Measurements from ENCODE around the gene PIEZO2. TPM values are rescaled to one million over a fixed set of nuclear protein-coding genes. Genes with fewer than 3 reads are reported as not detected.
"Not testable (repeated sequence)": the region's sequence is repeated elsewhere in the genome, so short reads cannot be mapped to it uniquely, and the experiment has no call there.

PIEZO2 gene
- total RNA-seq, 2 donors from 2014 or later: not detected

DNA sequence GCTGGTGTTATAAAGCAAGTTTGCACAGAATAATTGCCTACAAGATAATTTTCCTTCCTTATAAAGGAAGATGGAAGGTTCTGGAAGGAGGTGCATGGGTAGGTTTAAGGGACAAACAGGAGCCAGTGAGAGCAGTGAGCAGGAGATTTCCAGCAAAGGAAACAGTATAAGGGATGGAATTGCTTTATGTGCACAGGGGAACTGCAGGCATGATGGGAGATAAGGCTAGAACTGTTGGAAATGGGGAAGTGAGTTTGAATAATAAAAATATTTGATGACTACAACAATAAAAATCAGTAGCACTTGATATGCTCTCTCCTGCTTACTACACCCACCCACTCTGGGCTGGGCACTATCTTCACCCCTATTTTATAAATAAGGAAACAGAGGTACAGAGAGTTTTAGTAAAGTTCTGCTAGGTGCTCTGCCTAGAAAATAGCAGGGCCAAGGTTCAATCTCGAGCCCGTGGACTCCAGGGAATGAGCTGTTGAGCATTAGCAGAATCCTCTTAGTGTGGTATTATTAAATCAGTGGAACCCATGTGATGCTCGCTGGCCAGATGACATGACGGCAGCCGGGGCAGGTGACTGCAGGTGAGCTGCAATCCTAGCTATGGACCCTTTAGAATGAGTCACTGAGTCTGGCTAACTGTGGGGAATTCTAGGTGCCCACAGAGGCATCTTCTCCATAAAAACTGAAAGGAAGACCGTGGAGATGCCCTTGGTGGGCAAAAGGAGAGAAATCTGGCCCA, 302.5 kb downstream of the PIEZO2 start:
- Mint-ChIP-seq H3K27ac (no peak overlapping the region), H3K4me1 (ENCODE audit: low read depth) (no peaks in the 10 kb centered on the region), H3K36me3 (ENCODE audit: insufficient read depth in 2 of 2) (no peaks in the 10 kb centered on the region), H3K9me3 (no peaks in the 10 kb centered on the region), H3K4me3 (no peak overlapping the region), H3K27me3 (ENCODE audit: low read depth) (no peaks in the 10 kb centered on the region)
- ATAC-seq (replicated peaks in 1 of 2) (no peak), DNase-seq (no peak)

DNA sequence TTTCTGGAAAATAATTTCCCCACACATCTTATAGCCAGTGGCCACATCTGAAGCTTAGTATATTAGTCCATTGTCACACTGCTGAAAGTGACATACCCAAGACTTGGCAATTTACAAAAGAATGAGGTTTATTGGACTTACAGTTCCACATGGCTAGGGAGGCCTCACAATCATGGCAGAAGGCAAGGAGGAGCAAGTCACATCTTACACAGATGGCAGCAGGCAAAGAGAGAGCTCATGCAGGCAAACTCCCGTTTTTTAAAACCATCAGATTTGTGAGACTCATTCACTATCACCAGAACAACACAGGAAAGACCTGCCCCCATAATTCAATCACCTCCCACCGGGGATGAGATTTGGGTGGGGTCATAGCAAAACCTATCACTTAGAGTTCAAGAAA, 303.3 kb downstream of the PIEZO2 start:
- H3K4me1 Mint-ChIP-seq (ENCODE audit: low read depth); H3K27ac Mint-ChIP-seq; H3K27me3 Mint-ChIP-seq (ENCODE audit: low read depth); H3K36me3 Mint-ChIP-seq (ENCODE audit: insufficient read depth in 2 of 2); DNase-seq; ATAC-seq (replicated peaks in 1 of 2); H3K4me3 Mint-ChIP-seq; H3K9me3 Mint-ChIP-seq: not testable (repeated sequence)

DNA sequence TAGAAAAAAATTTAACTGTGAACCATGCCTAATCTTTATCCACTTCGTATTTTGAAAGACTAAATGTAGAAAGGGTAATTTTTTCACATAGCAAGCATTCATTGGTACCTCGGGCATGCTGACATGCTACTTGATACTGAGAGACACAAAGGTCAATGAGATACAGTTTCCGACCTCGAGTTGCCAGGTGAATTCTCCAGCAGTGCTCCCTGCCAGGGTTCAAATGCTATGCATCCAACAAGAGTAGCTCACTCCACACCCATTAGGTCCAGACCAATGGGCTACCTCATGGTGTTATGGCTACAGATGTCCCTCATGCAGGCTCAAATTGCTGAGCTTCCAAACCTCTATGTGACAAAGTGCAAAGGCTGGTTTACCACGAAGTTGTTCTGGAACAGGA, 305.8 kb downstream of the PIEZO2 start:
- Mint-ChIP-seq H3K36me3 (ENCODE audit: insufficient read depth in 2 of 2) (no peaks in the 10 kb centered on the region), H3K27ac (no peak overlapping the region), H3K9me3 (no peaks in the 10 kb centered on the region), H3K4me3 (no peak overlapping the region), H3K4me1 (ENCODE audit: low read depth) (no peaks in the 10 kb centered on the region), H3K27me3 (ENCODE audit: low read depth) (no peaks in the 10 kb centered on the region)
- DNase-seq (no peak), ATAC-seq (replicated peaks in 1 of 2) (no peak)

GRCh38 chr18:10842861-10843260, 306.5 kb downstream of the PIEZO2 start:
- H3K9me3 Mint-ChIP-seq: no peaks in the 10 kb centered on the region
- H3K27me3 Mint-ChIP-seq (ENCODE audit: low read depth): no peaks in the 10 kb centered on the region
- no peaks in the 10 kb centered on the region for H3K4me1 Mint-ChIP-seq (ENCODE audit: low read depth)
- no peak overlapping the region for H3K27ac Mint-ChIP-seq
- DNase-seq (no peak), ATAC-seq (replicated peaks in 1 of 2) (no peak)
- H3K4me3 Mint-ChIP-seq: no peak overlapping the region
- no peaks in the 10 kb centered on the region for H3K36me3 Mint-ChIP-seq (ENCODE audit: insufficient read depth in 2 of 2)

GRCh38 chr18:10842371-10842770, 307.0 kb downstream of the PIEZO2 start:
- DNase-seq (no peak), ATAC-seq (replicated peaks in 1 of 2) (no peak)
- H3K9me3 Mint-ChIP-seq: no peaks in the 10 kb centered on the region
- H3K27ac Mint-ChIP-seq: no peak overlapping the region
- H3K27me3 Mint-ChIP-seq (ENCODE audit: low read depth): no peaks in the 10 kb centered on the region
- H3K36me3 Mint-ChIP-seq (ENCODE audit: insufficient read depth in 2 of 2): no peaks in the 10 kb centered on the region
- H3K4me1 Mint-ChIP-seq (ENCODE audit: low read depth): no peaks in the 10 kb centered on the region
- no peak overlapping the region for H3K4me3 Mint-ChIP-seq

DNA sequence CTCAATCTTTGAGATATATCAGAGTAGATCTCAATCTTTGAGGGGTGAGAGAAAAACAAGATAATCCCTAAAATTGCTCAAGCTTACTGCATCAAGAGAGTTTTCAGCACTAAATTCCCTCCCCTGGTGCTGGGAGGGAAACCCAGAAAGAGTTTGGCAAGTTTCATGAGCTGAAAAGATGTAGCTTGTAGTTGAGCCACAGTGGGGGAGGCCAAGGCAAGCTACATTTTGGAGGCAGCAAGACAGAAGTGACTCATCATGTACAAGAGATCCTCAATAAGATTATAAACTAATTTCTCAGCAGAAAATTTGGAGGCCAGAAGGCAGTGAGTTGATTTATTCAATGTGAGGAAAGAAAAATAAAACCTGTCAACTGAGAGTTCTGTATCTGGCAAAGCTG, 308.2 kb downstream of the PIEZO2 start:
- no peak for ATAC-seq (replicated peaks in 1 of 2)
- H3K4me1 Mint-ChIP-seq (ENCODE audit: low read depth): no peaks in the 10 kb centered on the region

DNA sequence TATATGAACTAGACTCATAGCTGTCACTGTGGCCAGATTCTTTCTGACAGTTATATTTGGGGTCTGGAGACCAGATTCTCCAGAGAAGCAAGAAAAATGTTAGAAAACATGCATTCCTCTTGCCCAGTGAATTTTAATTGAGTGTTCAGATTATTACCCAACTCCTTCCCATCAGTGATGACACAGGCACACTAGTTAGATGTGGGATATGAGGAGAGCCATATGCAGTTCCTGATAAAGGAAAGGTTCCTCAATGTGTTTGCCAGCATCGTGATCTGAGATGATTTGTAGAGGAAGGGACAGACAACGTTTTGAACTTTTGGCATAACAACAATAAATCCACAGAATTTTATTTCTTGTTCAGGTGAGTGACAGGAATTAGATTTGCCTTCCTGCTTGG, 308.6 kb downstream of the PIEZO2 start:
- DNase-seq: no peak
- Mint-ChIP-seq H3K36me3 (ENCODE audit: insufficient read depth in 2 of 2) (no peaks in the 10 kb centered on the region), H3K4me3 (no peak overlapping the region), H3K4me1 (ENCODE audit: low read depth) (no peaks in the 10 kb centered on the region), H3K9me3 (no peaks in the 10 kb centered on the region), H3K27ac (no peak overlapping the region), H3K27me3 (ENCODE audit: low read depth) (no peaks in the 10 kb centered on the region)
- ATAC-seq (replicated peaks in 1 of 2): no peak

More for the DNA sequence above, 308.2 kb downstream of the PIEZO2 start:
- Mint-ChIP-seq H3K4me3 (no peak overlapping the region), H3K9me3 (no peaks in the 10 kb centered on the region), H3K36me3 (ENCODE audit: insufficient read depth in 2 of 2) (no peaks in the 10 kb centered on the region), H3K27ac (no peak overlapping the region), H3K27me3 (ENCODE audit: low read depth) (no peaks in the 10 kb centered on the region)
- no peak for DNase-seq

DNA sequence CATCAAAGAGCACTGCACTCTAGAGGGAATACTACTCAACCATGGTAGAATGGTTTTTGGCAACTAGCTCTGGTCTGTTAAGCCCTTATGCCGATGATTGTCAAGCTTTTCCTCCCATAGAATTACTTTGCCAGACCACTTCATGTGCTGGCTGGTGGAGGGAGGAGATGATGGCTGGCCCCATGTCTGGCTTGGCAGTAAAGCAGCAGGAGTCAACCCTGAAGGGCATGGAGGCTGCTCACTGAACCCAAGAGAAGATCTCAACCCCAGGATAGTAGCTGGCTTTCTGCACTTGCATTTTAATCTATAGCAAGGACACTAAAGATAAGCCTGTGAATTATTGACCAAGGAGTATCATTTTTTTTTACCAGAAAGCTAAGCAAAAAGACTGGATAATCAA, 309.9 kb downstream of the PIEZO2 start:
- no peak overlapping the region for H3K27ac Mint-ChIP-seq
- H3K4me3 Mint-ChIP-seq: no peak overlapping the region
- H3K36me3 Mint-ChIP-seq (ENCODE audit: insufficient read depth in 2 of 2): no peaks in the 10 kb centered on the region
- no peak for ATAC-seq (replicated peaks in 1 of 2)
- DNase-seq: no peak
- H3K27me3 Mint-ChIP-seq (ENCODE audit: low read depth): no peaks in the 10 kb centered on the region
- no peaks in the 10 kb centered on the region for H3K9me3 Mint-ChIP-seq
- H3K4me1 Mint-ChIP-seq (ENCODE audit: low read depth): no peaks in the 10 kb centered on the region

DNA sequence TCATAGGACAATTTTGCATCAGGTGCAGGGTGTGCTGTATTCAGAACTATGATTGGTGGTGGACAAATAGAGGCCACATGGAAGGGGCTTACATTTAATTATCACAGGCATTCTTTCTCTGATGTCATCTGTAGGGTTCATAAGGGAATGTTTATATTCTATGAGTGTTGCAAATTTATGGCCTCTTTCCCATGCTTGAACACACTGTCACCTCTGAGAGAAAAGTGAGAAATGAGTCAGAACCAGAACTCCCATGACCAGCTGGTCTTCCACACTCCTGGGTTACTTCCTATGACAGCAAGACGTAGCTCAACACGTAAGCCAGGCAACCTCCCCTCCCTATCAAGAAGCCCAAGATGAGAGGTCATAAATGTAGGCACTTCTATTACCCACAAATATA, 310.8 kb downstream of the PIEZO2 start:
- Mint-ChIP-seq H3K4me1 (ENCODE audit: low read depth) (no peaks in the 10 kb centered on the region), H3K9me3 (no peaks in the 10 kb centered on the region), H3K36me3 (ENCODE audit: insufficient read depth in 2 of 2) (no peaks in the 10 kb centered on the region), H3K27me3 (ENCODE audit: low read depth) (no peaks in the 10 kb centered on the region), H3K4me3 (no peak overlapping the region), H3K27ac (no peak overlapping the region)
- no peak for ATAC-seq (replicated peaks in 1 of 2)
- no peak for DNase-seq

DNA sequence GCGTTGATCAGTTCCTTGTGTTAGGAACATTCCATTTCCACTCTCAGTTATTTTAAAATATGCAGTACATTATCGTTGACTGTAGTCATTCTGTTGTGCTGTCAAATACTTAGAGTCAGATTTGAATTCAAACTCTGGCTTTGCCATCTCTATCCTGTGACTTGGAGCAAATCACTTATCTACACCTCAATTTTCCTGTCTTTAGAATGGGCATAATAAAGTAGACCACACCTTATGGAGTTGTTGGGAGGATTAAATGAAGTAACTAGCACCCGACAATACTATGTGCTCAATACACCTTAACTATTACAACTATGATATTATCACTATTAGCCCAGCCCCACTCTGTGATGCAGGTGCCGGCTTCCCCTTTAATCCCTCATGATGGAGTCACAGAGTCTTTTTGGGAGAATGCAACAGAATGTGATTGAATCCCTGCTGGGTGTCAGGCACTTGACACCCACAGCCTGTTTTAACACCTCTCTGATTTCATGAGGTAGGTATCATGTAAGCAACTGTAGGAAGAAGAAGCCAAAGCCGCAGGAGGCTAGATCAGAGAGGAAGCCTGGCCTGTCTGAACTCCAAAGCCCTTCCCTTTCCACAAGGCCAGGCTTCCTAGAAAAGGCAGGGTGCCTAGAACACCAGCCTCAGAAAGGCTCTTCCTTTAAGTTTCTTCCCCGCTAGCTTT, 315.1 kb downstream of the PIEZO2 start:
- no peaks in the 10 kb centered on the region for H3K27me3 Mint-ChIP-seq (ENCODE audit: low read depth)
- no peak overlapping the region for H3K4me3 Mint-ChIP-seq
- DNase-seq: no peak

GRCh38 chr18:10833656-10834055, 315.7 kb downstream of the PIEZO2 start:
- ATAC-seq (replicated peaks in 1 of 2) (no peak), DNase-seq (no peak)
- H3K27ac Mint-ChIP-seq: no peak overlapping the region
- H3K36me3 Mint-ChIP-seq (ENCODE audit: insufficient read depth in 2 of 2): no peaks in the 10 kb centered on the region
- no peak overlapping the region for H3K4me3 Mint-ChIP-seq
- H3K9me3 Mint-ChIP-seq: no peaks in the 10 kb centered on the region
- no peaks in the 10 kb centered on the region for H3K4me1 Mint-ChIP-seq (ENCODE audit: low read depth)
- H3K27me3 Mint-ChIP-seq (ENCODE audit: low read depth): no peaks in the 10 kb centered on the region

More for the DNA sequence above, 315.1 kb downstream of the PIEZO2 start:
- H3K36me3 Mint-ChIP-seq (ENCODE audit: insufficient read depth in 2 of 2): no peaks in the 10 kb centered on the region
- ATAC-seq (replicated peaks in 1 of 2): no peak
- H3K4me1 Mint-ChIP-seq (ENCODE audit: low read depth): no peaks in the 10 kb centered on the region
- H3K27ac Mint-ChIP-seq: no peak overlapping the region
- no peaks in the 10 kb centered on the region for H3K9me3 Mint-ChIP-seq

- Mint-ChIP-seq H3K9me3 (no peaks in the 10 kb centered on the region), H3K27ac (no peak overlapping the region), H3K27me3 (ENCODE audit: low read depth) (peaks cover 28% of the 10 kb centered on the region), H3K36me3 (ENCODE audit: insufficient read depth in 2 of 2) (no peaks in the 10 kb centered on the region), H3K4me1 (ENCODE audit: low read depth) (no peaks in the 10 kb centered on the region), H3K4me3 (no peak overlapping the region)
- ATAC-seq (replicated peaks in 1 of 2) (no peak), DNase-seq (no peak)
Observed at GRCh38 chr18:10826400-10826799, 323.0 kb downstream of the PIEZO2 start.

DNA sequence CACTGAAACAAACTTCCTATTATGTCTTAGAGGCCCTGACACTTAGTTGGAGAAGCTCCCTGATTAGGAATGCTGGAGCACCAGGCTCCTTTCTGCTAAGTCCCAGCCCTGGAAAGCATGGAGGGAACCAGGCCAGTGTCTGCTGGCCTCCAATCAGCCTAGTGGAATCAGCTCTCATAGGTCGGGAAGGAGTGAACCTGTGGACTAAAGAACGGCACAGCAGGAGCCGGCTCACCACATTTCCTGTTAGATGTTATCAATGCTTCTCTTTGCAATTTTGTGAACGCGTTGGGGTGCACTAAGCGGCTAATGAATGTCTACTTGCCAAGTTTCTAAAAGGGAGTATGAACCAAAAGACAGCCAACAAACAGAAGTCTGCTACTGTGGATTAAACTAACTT, 326.9 kb downstream of the PIEZO2 start:
- Mint-ChIP-seq H3K27ac (no peak overlapping the region), H3K27me3 (ENCODE audit: low read depth) (peaks cover 30% of the 10 kb centered on the region), H3K4me1 (ENCODE audit: low read depth) (no peaks in the 10 kb centered on the region), H3K4me3 (no peak overlapping the region), H3K9me3 (peaks cover 6% of the 10 kb centered on the region in 2 donors), H3K36me3 (ENCODE audit: insufficient read depth in 2 of 2) (peaks cover 2 to 5% of the 10 kb centered on the region in 2 donors)
- ATAC-seq (replicated peaks in 1 of 2) (no peak), DNase-seq (no peak)

DNA sequence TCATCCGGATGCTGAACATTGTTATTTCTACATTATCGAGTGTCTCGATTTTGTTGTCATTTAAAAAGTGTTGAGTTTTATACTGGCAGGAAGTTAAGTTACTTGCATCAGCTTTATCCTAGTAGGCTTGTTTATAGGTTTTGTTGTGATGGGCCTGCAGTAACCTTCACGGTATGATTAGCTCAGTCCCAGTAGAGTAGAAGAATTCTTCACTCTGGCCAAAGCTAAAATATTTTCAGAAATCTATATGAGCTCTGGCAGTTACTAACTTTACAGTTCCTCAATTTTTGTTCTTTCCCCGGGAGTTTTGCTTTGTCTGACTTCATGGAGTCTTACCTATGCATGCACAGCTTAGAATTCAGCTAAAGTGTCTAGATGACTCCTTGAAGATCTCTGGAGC, 328.7 kb downstream of the PIEZO2 start:
- peaks cover 6% of the 10 kb centered on the region in 2 donors for H3K9me3 Mint-ChIP-seq
- no peaks in the 10 kb centered on the region for H3K4me1 Mint-ChIP-seq (ENCODE audit: low read depth)
- peaks cover 19% of the 10 kb centered on the region for H3K27me3 Mint-ChIP-seq (ENCODE audit: low read depth)
- H3K4me3 Mint-ChIP-seq: no peak overlapping the region
- ATAC-seq (replicated peaks in 1 of 2) (no peak), DNase-seq (no peak)
- peaks cover 2 to 5% of the 10 kb centered on the region in 2 donors for H3K36me3 Mint-ChIP-seq (ENCODE audit: insufficient read depth in 2 of 2)
- H3K27ac Mint-ChIP-seq: no peak overlapping the region
